K562 (cell line): ENCODE data around the gene EEFSEC. TPM values are rescaled to one million over a fixed set of nuclear protein-coding genes. Genes with fewer than 3 reads are reported as not detected.

Experiments used
- BHLHE40 ChIP-seq: IDR thresholded peaks from 2 replicates; pipeline ENCODE4 v1.6.1; 2011; ENCODE audit warnings: low read length, improper control_type of control experiment
- ELF1 ChIP-seq: fragments of 200-800 bp; sonication (Bioruptor generic); IDR thresholded peaks from 2 replicates; pipeline ENCODE4 v1.6.1; 2016; ENCODE audit warnings: missing genetic modification characterization, missing compliant biosample characterization
- ELK1 ChIP-seq: sonication (generic); formaldehyde crosslinking; IDR thresholded peaks from 2 replicates; pipeline ENCODE4 v1.8.1; 2022; ENCODE audit warnings: missing genetic modification reagents
- FOS ChIP-seq: IDR thresholded peaks from 3 replicates; pipeline ENCODE4 v1.6.1; 2011; ENCODE audit not compliant: insufficient read length; ENCODE audit errors: extremely low read depth
- GTF2A2 ChIP-seq: IDR thresholded peaks from 2 replicates; pipeline ENCODE4 v1.6.1; 2016; ENCODE audit warnings: mild to moderate bottlenecking, missing genetic modification characterization, missing compliant biosample characterization
- HBP1 ChIP-seq: fragments of 450-650 bp; formaldehyde crosslinking; IDR thresholded peaks from 2 replicates; pipeline ENCODE4 v1.4.0; 2022; ENCODE audit warnings: missing genetic modification characterization
- HINFP ChIP-seq: fragments of 450-650 bp; conservative IDR thresholded peaks from 2 replicates; pipeline ENCODE4 v1.6.1; 2016; ENCODE audit warnings: missing genetic modification characterization, low read depth, mild to moderate bottlenecking, control low read depth, missing compliant biosample characterization
- KLF1 ChIP-seq: fragments of 450-650 bp; IDR thresholded peaks from 2 replicates; pipeline ENCODE4 v1.6.1; 2016; ENCODE audit warnings: missing genetic modification characterization, missing compliant biosample characterization
- NR2C2 ChIP-seq, 2 experiments: fragments of 200-800 bp in 1 of 2; sonication (Bioruptor generic) in 1 of 2; sonication (generic) in 1 of 2; formaldehyde crosslinking in 1 of 2; IDR thresholded peaks; 2 replicates each; pipeline versions ENCODE4 v1.6.1 to v1.8.0; 2016 to 2022; ENCODE audit warnings: mild to moderate bottlenecking in 1 of 2, missing compliant biosample characterization in 1 of 2, missing genetic modification characterization in 1 of 2, missing genetic modification reagents in 1 of 2
- NR4A1 ChIP-seq, 2 experiments: fragments of 250-450 bp in 1 of 2; fragments of 450-650 bp in 1 of 2; sonication (Bioruptor Pico) in 1 of 2; IDR thresholded peaks; 2 replicates each; pipeline versions ENCODE4 v1.4.0 to v1.6.1; 2016 to 2020; ENCODE audit warnings: mild to moderate bottlenecking in 2 of 2, missing compliant biosample characterization in 1 of 2, missing genetic modification characterization in 1 of 2, moderate library complexity in 1 of 2
- PHF8 ChIP-seq: fragments of 200-600 bp; sonication (generic); IDR thresholded peaks from 2 replicates; pipeline ENCODE4 v1.6.1; 2012; ENCODE audit warnings: mixed run types, mild to moderate bottlenecking, inconsistent platforms, low read length, moderate library complexity, borderline replicate concordance
- PML ChIP-seq: IDR thresholded peaks from 2 replicates; pipeline ENCODE4 v1.6.1; 2012; ENCODE audit warnings: low read length, inconsistent platforms
- SAFB ChIP-seq: fragments of 200-400 bp; formaldehyde crosslinking; IDR thresholded peaks from 2 replicates; pipeline ENCODE4 v1.6.1; 2017; ENCODE audit warnings: low read depth, low read length, borderline replicate concordance
- SMARCC2 ChIP-seq: fragments of 450-650 bp; IDR thresholded peaks from 2 replicates; pipeline ENCODE4 v1.6.1; 2017; ENCODE audit warnings: antibody characterized with exemption, moderate library complexity, mild to moderate bottlenecking, low read depth
- SREBF1 ChIP-seq: fragments of 150-350 bp; IDR thresholded peaks from 2 replicates; pipeline ENCODE4 v1.6.1; 2014; ENCODE audit warnings: antibody characterized with exemption, low read depth, low read length, borderline replicate concordance
- ZBTB5 ChIP-seq: fragments of 450-650 bp; IDR thresholded peaks from 2 replicates; pipeline ENCODE4 v1.6.1; 2017; ENCODE audit warnings: antibody characterized with exemption
- ZFPM2 ChIP-seq: fragments of 250-450 bp; sonication (Bioruptor Pico); IDR thresholded peaks from 2 replicates; pipeline ENCODE4 v1.5.1; 2022; ENCODE audit warnings: mild to moderate bottlenecking
- ZKSCAN3 ChIP-seq: fragments of 250-450 bp; sonication (Bioruptor Pico); IDR thresholded peaks from 2 replicates; pipeline ENCODE4 v1.4.0; 2020
- ZNF12 ChIP-seq: sonication (generic); formaldehyde crosslinking; IDR thresholded peaks from 2 replicates; pipeline ENCODE4 v1.4.0; 2020; ENCODE audit warnings: mild to moderate bottlenecking, missing genetic modification reagents
- ZNF24 ChIP-seq: fragments of 450-650 bp; IDR thresholded peaks from 2 replicates; pipeline ENCODE4 v1.6.1; 2016
- ZNF644 ChIP-seq: fragments of 200-800 bp; sonication (Bioruptor generic); IDR thresholded peaks from 2 replicates; pipeline ENCODE4 v1.6.1; 2016; ENCODE audit warnings: low read depth, missing genetic modification characterization, missing compliant biosample characterization
- ZNF695 ChIP-seq: fragments of 450-650 bp; formaldehyde crosslinking; IDR thresholded peaks from 2 replicates; pipeline ENCODE4 v1.4.0; 2020; ENCODE audit warnings: mild to moderate bottlenecking, moderate library complexity
- polyA plus RNA-seq, 8 experiments: library from polyadenylated mRNA; depleted of rRNA in 4 of 8; stranded (reverse) in 5 of 8; unstranded in 3 of 8; fragments of >200 nt; fragmentation: Nextera tagmentation in 2 of 8; fragmentation: Illumina TruSeq in 1 of 8; extraction: Ambion mirVana in 2 of 8; extraction: Trizol in 1 of 8; gene quantifications; 2 replicates each; pipeline versions ENCODE4 v1.2.1 to v1.2.3, GENCODE V29; 2011 to 2014; ENCODE audit warnings: inconsistent platforms in 1 of 8, missing spikeins in 1 of 8
- total RNA-seq, 7 experiments: library from RNA; depleted of rRNA in 6 of 7; stranded (reverse); fragments of >200 nt in 6 of 7; fragmentation: Illumina TruSeq in 2 of 7; extraction: Trizol in 2 of 7; gene quantifications; 2 replicates each; pipeline versions ENCODE4 v1.2.1 to v1.2.3, GENCODE V29; 2011 to 2021; ENCODE audit warnings: low replicate concordance in 1 of 7

EEFSEC gene
- total and polyA plus RNA-seq, 9 of the 15 experiments (the other 6 are each of a cell fraction or from before 2014, with no cell fraction given) = 0.35 to 11.8 (median 7.7) TPM

- TF ChIP-seq SMARCC2 (no peak), FOS (no peak), ZNF695 (no peak), ZKSCAN3 (CRISPR knock-in tag) (no peak), NR4A1 (CRISPR knock-in tag; IDR thresholded peaks at IDR 0.05) (no peak), NR4A1 (tag; IDR thresholded peaks at IDR 0.05) (no peak), SREBF1 (no peak), ELK1 (CRISPR knock-in tag) (no peak), ZBTB5 (no peak), ZNF12 (CRISPR knock-in tag) (no peak), PML (0 out of 2 replicates have a peak, but pooled peaks have one; percentile 22), ZNF24 (no peak), HBP1 (CRISPR knock-in tag) (0 out of 2 replicates have a peak, but pooled peaks have one; percentile 23), ELF1 (tag) (peak; percentile 70), KLF1 (tag) (no peak), GTF2A2 (tag) (no peak), ZNF644 (tag) (no peak; the same call in 1 of the 2 replicates), HINFP (no peak), SAFB (no peak), PHF8 (peak; percentile 94), ZFPM2 (no peak), BHLHE40 (peak; percentile 37; the same call in 1 of the 2 replicates), NR2C2 (CRISPR knock-in tag; IDR thresholded peaks at IDR 0.05) (peak; percentile 15; the same call in 1 of the 2 replicates), NR2C2 (tag; IDR thresholded peaks at IDR 0.05) (peak; percentile 47; the same call in 1 of the 2 replicates)
These were observed at the start of gene EEFSEC (continued) for GRCh38 chr3:128153156-128154041.
